Upper lobe of left lung (tissue), 4 donors: Measurements from ENCODE around the gene DDA1.

Experiments
- EP300 ChIP-seq, 4 donors: sonication (generic); formaldehyde crosslinking; IDR thresholded peaks; one replicate each; pipeline ENCODE4 v1.5.1; 2017; ENCODE audit warnings: antibody characterized with exemption in 4 of 4, control low read depth in 2 of 4
- POLR2A ChIP-seq, 4 donors: fragments of 450-650 bp; IDR thresholded peaks; one replicate each; pipeline ENCODE4 v1.5.1; 2016 to 2017; ENCODE audit warnings: antibody characterized with exemption in 4 of 4, mild to moderate bottlenecking in 2 of 4
- POLR2AphosphoS5 ChIP-seq, 2 donors: sonication (generic); formaldehyde crosslinking; IDR thresholded peaks; one replicate each; pipeline ENCODE4 v1.5.1; 2017; ENCODE audit warnings: antibody characterized with exemption in 2 of 2
- TF ChIP-seq, protein P1 (sequence below), 6 experiments: fragments of 450-650 bp in 4 of 6; fragments of 200-600 bp in 2 of 6; sonication (generic) in 2 of 6; IDR thresholded peaks; one replicate each; pipeline ENCODE4 v1.5.1; 2016 to 2019; ENCODE audit warnings: antibody characterized with exemption in 6 of 6

DNA sequence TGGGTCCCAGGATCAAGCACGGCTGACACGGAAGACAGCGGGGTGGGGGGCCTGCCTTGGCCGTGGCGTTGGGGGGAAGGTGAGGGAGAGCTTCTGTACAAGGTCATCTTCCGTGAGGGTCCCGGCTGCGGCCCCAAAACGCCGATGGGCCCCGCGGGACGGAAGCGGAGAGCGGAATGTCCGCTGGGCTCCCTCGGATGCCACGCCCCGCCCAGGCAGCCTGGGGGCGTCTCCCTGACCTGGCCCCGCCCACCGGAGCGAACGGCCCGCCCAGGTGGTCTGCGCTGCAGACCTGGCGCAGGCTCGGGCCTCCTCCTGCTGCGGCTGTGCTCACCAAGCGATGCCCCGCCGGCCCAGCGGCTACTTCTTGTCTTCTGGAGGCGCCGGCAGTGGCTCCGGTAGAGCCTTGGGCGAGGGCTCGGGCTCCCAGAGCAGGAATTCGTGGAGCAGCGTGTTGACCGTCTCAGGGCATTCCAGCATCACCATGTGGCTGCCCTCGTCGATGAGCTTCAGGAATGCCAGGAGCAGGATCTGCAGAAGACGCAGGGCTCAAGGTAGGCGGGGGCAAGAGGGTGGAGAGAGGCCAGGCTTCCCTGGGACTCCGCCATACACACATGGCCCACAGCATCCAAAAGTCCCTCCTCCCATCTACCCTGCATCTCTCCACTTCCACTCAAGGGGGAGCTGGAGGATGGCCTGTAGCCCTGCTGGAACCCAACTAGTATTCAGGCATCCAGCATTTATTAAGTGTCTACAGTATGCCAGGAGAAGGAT is 16.9 kb upstream of the DDA1 start:
- TF ChIP-seq, protein P1, sequence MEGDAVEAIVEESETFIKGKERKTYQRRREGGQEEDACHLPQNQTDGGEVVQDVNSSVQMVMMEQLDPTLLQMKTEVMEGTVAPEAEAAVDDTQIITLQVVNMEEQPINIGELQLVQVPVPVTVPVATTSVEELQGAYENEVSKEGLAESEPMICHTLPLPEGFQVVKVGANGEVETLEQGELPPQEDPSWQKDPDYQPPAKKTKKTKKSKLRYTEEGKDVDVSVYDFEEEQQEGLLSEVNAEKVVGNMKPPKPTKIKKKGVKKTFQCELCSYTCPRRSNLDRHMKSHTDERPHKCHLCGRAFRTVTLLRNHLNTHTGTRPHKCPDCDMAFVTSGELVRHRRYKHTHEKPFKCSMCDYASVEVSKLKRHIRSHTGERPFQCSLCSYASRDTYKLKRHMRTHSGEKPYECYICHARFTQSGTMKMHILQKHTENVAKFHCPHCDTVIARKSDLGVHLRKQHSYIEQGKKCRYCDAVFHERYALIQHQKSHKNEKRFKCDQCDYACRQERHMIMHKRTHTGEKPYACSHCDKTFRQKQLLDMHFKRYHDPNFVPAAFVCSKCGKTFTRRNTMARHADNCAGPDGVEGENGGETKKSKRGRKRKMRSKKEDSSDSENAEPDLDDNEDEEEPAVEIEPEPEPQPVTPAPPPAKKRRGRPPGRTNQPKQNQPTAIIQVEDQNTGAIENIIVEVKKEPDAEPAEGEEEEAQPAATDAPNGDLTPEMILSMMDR (IDR thresholded peaks at IDR 0.05): peak; percentile 68 to 78 (median 70)
- TF ChIP-seq POLR2A (IDR thresholded peaks at IDR 0.05): peak in 1 of 4 donors; percentile 19
- no peak for TF ChIP-seq EP300 (IDR thresholded peaks at IDR 0.05)
- no peak for TF ChIP-seq POLR2AphosphoS5 (IDR thresholded peaks at IDR 0.05)
